HG03045 (cell line): Measurements from ENCODE around the gene CENPU.

Experiments used
- ATAC-seq: cut with Tn5 transposase; IDR thresholded peaks from one replicate; pipeline ENCODE4 v1.9.1; 2021; ENCODE audit warnings: mild to moderate bottlenecking, moderate library complexity; ENCODE audit not compliant: unreplicated experiment

CENPU gene

DNA sequence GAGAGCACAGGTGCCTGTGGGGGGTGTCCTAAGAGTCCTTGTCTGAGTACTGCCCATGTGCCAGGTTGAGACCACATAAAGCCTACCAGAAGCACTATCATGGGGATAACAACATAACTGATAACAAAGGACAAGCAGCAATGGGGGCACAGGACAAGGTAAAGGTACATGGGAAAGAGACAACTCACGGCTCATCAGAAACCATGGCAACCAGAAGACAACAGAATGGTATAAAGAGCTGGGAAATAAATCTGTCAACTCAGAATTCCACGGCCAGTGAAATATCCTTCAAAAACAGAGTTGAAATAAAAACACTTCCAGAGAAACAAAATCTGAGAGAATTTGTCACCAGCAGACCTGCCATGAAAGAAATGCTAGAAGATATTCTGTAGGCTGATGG, 20.0 kb downstream of the CENPU start:
- ATAC-seq = no peak

DNA sequence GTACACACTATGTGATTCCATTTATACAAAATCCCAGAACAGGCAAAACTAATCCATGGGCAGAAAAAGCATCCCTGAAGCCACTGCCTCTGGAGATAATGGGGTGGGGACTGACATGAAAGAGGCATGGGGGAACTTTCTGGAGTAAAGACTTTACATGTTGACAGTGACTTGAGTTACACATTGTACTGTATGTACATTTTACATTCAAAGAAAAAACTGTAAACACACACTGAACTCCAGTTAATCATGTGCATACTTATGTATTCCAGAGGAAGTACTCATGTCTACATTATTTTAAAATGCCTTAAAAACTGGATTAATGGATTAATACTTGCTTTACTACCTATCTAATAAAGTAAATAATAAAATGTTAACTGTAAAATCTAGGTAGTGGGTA, 21.6 kb downstream of the CENPU start:
- no peak for ATAC-seq

DNA sequence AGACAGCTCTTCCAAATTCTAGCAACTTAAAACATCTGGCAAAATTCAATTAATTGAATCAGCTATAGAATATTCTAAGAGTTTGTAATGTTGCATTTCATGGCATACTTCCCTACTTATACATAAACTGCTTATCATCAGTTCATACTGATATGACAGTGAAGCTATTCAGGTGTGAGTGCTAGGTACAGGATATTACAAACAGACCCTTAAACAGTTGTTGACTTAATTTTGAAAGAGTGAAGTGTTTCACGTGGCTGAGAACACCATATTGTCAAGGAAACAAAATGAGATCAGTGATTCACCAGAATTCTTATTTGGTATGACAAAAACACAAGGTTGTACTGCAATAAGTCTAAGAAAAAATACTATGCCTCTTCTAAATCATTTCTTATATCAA, 27.4 kb downstream of the CENPU start:
- no peak for ATAC-seq

DNA sequence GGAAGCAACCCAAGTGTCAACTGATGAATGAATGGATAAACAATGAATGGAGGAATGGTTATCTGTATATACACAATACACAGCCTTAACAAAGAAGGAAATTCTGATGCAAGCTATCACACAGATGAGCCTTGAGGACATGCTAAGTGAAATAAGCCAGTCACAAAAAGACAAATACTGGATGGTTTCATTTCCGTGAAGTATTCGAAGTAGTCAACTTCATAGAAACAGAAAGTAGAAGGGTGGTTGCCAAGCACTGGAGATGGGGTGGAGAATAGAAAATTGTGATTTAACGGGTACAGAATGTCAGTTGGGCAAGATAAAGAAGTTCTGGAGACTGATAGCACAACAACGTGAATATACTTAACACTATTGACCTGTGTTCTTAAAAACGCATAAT, 28.2 kb downstream of the CENPU start:
- ATAC-seq = no peak

DNA sequence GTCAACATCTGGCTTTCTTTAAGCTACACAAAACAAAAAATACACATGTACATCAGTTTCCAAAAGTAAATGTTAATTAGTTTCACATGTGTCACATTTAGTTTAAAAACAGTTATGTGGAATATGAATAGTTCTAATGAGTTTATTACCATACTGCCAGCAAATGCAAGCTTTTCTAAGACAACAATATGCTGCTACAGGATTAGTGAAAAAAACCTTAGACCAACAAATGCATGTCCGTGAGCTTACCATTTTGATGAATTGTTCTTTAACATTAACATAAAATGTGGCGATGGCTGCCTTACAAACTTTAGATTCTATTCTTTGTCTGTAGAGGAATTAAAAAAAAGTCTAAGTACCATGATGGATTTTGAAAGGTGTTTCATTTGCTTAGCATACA, 31.8 kb downstream of the CENPU start:
- ATAC-seq = no peak

DNA sequence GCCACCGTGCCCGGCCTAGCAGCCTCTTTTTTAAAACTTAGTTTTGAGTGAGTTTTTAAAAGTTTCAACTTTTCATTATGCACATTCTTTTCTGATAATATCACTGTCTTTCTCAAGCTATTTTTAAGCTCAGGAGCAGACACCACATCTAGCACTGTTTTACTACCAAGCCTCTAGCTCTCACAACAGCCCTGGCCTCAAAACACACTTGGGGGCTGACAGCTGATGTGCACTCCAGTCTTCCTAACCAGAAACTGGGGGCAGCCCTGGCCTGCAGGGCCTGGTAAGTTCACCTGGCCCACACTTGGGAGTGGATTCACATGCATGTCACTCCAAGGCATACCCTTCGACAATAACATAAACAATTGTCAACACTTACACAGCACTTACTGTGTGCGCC, 34.0 kb downstream of the CENPU start:
- ATAC-seq = no peak

DNA sequence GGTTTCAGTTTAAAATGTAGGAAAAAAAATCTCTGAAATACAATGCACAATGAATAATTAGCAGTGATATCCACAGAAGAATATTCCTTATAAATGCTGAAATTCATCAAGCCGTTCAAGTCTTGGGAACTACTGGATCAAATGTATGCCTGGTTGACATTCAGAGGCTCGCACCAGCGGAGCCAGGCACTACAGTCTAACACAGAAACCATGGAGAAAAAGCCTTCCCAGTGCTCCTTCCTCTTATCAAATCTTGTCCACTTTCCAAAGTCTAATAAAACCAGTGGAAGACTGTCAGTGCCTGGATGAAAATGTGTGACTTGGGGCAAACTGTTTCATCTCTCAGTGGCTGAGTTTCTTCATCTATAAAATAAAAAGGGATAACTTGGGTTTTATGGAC, 35.9 kb downstream of the CENPU start:
- ATAC-seq = no peak

DNA sequence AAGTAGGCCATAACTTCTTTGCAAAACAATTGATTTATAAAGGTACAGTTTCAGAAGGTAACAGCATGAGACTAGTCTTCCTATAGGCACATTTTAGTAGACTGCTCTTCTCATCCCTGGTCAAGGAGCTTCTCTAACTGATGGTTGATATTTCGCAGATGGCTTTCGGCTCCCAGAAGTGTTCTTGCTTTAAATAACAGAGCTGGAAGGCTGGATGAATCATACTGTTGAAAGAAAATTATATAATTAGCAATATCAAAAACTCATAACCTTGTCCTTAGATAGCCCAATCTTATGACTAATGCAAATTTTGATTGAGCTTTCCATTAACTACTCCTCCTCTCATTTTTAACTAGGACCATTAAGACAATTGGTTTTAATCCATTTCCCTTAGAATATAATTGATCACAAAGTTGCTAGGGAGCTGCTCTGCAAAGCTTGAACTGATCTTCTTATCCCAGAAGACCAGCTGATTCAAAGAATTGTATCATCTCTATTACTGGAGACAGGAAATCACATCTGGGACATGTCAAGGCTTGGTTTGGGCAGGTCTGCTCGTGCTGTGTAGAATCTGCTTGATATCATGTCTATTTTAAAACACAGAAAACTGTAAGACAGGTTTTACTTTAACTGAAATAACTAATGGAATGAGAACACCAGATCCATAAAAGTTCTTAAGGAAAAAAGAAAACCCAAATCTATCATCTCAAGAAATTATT, 38.6 kb downstream of the CENPU start:
- ATAC-seq = no peak

DNA sequence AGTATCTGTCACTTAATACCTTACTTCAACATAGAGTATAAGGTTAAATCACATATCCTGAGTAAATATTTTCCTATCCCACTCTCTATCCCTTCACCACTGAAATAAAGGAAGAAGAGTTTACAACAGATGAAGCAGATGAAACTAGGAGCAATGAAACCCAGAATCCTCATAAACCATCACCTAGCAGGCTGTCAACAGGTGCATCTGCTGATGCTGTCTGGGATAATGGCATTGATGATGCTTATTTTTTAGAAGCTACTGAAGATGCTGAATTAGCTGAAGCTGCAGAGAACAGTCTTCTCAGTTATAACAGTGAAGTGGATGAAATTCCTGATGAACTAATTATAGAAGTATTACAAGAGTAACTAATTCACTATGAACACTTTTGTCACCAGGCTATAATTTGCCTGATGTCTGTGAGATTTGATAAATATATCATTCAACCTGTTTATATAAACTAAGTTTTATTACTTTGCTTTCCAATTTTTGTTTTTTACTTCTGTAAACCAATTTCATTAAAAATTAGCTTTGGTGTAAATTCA, 39.4 kb downstream of the CENPU start:
- no peak for ATAC-seq

DNA sequence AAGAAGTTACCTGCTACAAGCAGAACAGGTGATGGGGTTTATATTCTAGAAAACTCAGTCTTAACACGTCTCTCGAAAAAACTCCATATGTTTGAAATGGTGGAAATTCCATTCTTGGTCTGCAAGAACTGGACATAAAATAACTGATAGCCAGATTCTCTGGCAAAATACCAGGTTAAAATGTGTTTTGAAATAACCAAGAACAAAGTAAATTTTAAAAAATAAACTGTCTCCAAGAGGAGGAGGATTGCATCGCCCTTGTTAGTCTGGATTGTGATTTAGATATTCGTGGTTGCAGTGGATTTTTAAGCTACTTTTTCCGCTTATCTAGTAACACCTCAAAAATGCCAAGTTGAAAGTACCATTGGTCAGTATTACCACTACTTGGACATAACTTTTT, 40.8 kb downstream of the CENPU start:
- ATAC-seq = no peak

DNA sequence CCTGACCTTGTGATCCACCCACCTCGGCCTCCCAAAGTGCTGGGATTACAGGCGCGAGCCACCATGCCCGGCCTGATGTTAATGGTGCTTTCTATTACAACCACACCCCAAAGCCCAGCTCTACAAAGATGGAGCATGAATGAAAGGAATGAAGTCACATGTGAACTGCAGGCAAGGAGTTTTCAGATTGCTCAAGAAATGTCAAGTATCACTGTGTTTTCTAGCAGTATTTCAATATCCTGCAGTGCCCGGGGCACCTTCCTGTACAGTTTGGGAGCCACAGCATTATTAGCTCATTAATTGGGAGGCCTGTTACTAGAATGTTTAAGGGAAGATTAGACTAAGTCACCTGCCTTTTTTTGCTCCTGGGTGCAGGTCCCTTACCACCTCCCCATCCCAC, 44.2 kb downstream of the CENPU start:
- no peak for ATAC-seq

DNA sequence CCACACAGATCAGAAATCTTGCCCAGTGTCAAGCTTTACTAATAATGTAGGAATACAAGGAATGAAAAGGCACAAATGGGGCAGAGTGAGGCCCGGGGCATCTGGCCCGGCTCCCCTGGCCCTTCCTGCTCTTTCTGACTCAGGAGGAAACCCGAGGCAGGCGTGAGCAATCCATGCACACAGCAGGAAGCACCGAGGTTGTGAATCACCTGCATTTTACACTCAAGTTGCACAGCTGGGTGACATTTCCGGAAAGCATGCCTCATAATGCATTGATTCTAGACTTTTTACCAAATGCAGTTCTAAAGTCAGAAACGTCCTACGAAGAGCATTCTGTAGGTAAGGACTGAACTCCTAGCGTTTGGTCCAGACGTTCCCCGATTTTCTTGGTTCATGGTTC, 45.4 kb downstream of the CENPU start:
- no peak for ATAC-seq

DNA sequence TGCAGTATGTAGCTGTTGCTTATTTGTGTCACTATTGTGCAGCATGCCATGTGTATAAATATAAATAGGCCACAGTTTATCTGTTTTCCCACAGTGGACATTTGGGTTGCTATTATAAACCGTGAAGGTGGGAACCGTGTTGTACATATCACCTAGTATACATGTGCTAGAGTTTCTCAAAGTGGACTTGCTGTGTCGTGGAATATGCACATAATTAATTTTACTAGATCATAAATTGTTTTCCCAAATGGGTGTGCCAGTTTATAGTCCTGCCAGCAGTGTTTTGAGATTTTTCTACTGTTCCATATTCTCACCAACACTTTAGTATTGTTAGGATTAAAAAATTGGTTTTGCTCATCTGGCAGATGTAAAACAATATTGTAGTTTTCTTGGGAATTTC, 45.9 kb downstream of the CENPU start:
- ATAC-seq = no peak

DNA sequence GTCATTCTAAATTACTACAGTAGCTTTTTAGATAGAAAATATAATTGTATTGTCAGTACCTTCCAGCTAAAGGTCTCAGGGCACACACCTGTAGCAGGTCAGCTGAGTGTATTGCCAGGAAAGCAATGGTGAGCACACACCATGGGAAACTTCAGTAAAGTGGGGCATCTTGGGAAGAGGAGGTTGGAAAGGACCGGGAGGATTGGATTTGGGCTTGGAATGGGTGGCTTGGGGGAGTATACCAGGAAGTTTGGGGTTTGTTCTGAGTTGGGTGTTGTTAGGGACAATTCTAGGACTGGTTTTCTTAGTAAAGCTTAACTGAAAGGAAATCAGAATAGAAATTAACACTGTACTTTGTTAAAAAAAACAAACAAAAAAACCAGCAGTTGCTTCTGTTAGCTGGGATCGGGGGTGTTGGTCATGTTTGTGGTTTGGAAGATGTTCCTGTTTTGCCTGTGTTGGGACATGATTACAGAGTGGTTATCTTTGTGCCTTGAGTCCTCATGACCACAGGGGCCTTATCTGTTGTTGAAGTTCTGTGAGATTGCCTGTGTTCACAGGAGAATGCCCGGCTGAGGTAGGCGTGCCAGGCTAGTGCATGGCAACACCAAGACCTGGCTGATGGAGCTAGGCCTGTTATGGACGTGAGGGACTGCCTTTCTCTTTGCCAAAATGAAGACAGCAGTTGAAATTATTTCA, 49.3 kb downstream of the CENPU start:
- no peak for ATAC-seq

DNA sequence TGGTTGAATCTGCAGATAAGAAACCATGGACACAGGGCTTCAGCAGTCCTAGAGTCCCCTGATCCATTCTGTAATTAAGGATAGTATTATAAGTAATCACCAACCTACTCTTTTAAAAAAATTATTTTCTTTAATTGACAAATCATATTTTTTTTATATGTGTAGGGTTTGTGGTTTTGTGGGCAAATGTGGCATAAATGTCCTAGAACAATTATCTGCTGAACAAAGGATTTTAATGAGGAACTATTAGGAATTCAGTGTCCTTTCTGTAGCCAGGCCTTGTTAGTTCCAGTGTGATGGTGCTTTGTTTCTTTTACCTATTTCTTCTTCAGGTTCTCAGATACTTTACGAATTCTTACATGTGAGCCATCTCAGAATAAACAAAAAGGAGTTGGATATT, 52.0 kb downstream of the CENPU start:
- ATAC-seq = no peak

DNA sequence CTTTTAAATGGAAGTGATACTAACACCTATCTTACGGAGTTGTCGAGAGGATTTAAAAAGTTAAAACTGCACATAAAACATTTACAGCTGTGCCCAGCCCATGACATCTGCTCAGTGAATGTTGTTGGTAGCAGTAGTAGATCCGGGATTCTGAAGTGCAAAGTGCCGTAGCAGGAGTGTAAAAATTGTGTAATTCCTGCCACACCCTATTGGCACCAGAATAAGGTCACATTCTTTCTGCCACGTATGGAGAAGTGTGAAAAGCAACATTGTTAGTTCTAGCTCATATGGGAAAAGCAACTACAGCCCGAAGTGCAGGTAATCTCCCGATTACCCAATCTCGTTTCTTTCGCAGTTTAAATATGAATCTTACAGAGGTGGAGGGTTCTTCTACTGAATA, 53.2 kb downstream of the CENPU start:
- ATAC-seq = no peak

DNA sequence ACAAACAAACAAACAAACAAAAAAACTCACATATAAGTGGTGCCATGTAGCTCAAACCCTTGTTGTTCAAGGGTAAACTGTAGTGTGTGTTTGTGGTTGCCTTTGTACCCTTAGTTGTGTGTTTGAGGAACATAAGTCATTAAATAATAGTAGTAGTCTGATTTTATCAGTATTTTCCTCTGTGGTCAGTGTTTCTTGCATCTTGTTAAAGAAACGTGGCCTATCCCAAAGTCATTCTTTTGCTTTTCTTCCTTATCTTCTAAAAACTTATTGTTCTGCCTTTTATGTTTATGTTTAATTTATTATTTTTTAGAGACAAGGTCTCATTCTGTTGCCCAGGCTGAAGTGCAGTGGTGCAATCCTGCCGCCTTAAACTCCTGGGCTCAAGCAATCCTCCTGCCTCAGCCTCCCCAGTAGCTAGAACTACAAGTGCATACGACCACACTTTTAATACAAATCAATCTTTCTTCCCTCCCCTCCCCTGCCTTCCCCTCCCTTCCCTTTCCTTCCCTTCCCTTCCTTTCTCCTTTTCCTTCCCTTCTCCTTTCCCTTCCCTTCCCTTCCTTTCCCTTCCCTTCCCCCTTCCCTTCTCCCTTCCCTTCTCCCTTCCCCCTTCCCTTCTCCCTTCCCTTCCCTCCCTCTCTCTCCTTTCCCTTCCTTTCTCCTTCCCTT, 57.9 kb downstream of the CENPU start:
- no peak for ATAC-seq

DNA sequence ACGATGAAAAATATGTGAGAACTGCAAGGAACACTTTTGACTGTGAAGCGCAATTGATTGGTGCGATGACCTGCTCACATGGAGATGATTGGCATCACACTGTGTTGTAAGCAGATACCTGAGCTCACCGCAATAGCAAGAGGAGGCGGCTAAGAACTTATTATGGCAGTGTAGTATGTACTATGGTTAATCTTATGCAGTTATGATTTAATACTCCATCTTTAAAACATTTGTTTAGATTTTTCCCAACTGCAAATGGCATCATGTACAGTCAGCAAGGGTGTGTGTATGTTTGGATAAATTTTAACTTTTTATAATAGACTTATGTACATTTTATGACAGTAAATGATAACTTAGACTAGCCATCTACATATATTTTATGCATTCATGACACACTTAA, 58.9 kb downstream of the CENPU start:
- ATAC-seq = no peak

DNA sequence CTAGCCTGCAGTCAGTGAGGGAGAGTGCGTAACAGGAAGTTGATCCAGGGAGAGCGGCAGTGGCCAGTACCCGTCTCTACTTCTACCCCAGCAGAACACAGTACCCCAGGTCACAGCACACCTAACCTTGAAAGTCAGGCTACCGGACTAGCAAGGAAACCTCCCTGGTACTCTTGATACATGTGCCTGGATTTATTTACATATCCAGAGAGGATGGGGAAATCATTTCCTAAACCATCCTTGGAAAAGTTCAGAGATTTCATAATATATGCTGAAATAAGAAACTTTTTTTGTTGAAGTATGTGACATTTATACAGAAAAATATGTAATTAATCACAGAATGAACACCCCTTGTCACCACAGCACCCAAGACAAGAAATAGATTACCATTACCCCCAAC, 59.9 kb downstream of the CENPU start:
- no peak for ATAC-seq

DNA sequence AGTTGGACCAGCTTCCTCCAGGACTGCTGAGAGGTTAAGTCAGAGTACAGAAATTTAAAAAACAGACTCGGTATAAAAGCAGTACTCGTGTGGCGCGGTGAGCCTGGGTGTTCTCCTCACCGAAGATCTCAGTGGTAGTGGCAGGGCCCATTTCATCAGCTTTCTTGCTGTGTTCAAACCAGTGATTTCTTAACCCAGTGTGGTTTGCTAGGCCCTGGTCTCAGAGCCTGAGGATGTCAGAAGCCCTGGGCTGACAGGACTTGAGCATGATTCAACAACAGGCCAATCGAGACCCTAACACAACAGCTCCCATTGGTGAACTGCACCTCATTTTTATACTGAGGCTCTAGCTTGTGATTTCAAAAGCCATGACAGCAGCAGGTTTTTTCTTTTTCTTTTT, 61.2 kb downstream of the CENPU start:
- ATAC-seq = no peak

DNA sequence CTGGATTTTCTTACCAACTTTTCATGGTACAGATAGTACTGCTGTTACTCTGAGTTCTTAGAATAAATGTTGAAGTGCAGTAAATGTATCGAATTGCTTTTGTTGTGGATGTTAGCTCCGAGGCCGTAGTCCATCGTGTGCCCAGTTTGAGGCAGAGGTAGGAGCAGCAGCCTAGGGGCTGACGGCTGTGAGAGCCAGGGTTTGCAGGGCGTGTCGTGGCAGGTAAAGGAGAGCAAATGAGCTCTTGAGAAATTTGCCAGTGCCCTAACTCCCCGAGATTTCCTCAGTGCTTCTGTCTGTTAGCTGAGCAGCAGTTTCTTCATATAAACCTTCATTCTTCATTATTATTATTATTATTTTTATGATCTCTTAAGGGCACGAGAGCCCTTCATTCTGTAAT, 62.8 kb downstream of the CENPU start:
- no peak for ATAC-seq

DNA sequence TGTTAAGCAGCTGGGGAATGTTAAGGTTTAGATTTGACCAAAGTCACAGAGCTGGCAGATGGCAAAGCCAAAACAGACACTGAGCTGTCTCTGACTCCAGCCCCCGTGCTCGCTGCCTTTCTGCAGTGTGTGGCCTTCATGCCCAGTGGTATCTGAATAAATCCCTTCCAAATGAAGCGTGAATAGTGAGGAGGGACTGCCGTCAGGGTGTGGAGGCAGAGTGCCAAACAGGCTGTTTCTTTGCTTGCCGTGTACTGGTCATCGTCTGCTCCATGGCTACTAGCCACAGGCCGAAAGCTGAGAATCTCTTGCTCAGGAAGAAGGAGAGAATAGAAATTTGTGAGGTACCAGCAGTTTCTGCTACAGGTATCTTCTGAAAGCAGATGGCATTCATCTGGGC, 64.6 kb downstream of the CENPU start:
- no peak for ATAC-seq
